Choroid plexus epithelial cell (primary cell): ENCODE results near the gene ADGRG1.

Source experiments
- DNase-seq: peaks from one replicate; pipeline ENCODE4 v3.0.0-alpha.2; 2010; ENCODE audit warnings: low read depth
- H3K4me3 ChIP-seq: 2 replicates; pipeline ENCODE4 v1.5.1; 2011; ENCODE audit warnings: low read depth, mild to moderate bottlenecking, control low read depth, low read length, moderate library complexity
- TF ChIP-seq, protein P1 (sequence below): conservative IDR thresholded peaks from 2 replicates; pipeline ENCODE4 v1.5.1; 2011; ENCODE audit warnings: low read depth, mild to moderate bottlenecking, control low read depth, inconsistent platforms, low read length, moderate library complexity

The ADGRG1 gene

GRCh38 chr16:57664662-57665025 is 36.2 kb downstream of the ADGRG1 start:
- TF ChIP-seq, protein P1, sequence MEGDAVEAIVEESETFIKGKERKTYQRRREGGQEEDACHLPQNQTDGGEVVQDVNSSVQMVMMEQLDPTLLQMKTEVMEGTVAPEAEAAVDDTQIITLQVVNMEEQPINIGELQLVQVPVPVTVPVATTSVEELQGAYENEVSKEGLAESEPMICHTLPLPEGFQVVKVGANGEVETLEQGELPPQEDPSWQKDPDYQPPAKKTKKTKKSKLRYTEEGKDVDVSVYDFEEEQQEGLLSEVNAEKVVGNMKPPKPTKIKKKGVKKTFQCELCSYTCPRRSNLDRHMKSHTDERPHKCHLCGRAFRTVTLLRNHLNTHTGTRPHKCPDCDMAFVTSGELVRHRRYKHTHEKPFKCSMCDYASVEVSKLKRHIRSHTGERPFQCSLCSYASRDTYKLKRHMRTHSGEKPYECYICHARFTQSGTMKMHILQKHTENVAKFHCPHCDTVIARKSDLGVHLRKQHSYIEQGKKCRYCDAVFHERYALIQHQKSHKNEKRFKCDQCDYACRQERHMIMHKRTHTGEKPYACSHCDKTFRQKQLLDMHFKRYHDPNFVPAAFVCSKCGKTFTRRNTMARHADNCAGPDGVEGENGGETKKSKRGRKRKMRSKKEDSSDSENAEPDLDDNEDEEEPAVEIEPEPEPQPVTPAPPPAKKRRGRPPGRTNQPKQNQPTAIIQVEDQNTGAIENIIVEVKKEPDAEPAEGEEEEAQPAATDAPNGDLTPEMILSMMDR, result no peak

GRCh38 chr16:57665541-57665940 is 37.1 kb downstream of the ADGRG1 start:
- no peak for DNase-seq
- H3K4me3 ChIP-seq, result no peak overlapping the region
- TF ChIP-seq, protein P1, result no peak

More at GRCh38 chr16:57664662-57665025, 36.2 kb downstream of the ADGRG1 start:
- DNase-seq, result no peak
- H3K4me3 ChIP-seq, result no peak overlapping the region

DNA sequence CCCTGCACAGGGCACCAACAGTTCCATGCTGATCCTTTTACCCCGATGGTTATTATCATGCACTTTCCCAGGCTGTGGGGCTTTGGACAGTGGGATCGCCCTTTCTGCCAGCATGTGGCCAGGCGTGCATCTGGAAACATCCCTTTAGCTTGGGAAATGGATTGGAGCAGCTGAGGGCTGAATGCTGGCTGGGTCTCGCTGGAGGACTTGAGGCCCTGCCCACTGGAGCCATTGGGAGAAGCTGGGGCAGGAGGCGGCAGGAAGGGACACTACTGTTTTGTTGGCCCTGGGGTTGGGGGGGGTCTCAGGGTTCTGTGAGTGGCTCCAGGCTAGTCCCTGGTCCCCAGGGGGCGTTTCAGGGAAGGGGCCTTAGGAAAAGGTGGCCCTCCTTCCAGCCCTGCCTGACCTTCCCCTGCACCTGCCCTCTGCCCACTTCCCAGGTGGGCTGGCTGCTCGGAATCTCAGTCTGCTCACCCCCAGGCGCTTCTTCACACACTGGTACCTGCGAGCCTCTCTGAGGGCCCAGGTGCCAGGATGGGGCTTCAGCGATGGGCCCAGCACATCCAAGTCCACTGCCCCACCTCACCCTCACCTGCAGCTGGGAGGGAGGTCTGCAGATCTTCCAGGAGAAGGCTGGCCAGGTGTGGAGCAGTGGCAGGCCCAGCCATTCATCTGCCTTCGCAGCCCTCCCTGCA is 38.1 kb downstream of the ADGRG1 start:
- no peak overlapping the region for H3K4me3 ChIP-seq
- TF ChIP-seq, protein P1, result no peak
- DNase-seq, result no peak

DNA sequence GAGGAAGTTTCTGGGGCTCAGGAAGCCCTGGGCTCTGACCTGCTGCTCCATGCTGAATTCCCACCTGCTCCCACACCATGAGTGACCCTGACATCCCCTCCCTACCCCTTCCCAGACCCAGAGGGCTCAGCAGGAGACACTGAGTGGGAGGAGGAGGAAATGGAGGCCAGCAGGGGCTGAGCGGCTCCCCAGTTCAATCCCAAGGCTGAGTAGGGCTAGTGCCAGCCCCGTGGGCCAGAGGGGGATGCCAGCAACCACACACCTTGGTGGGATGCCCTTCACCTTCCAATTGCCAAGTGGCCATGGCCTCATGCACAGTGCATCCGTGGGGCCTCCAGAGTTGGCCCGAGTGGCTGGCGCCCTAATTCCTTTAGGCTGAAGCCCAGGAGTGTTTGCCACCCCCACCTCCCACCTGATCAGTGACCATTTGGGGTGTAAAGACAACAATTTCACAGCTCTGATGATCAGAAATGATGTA is 38.7 kb downstream of the ADGRG1 start:
- DNase-seq, result no peak
- TF ChIP-seq, protein P1, result no peak
- H3K4me3 ChIP-seq, result no peak overlapping the region

GRCh38 chr16:57667526-57668262 is 39.3 kb downstream of the ADGRG1 start:
- peak; percentile 93 for DNase-seq
- TF ChIP-seq, protein P1, result peak; percentile 49
- H3K4me3 ChIP-seq, result no peak overlapping the region

DNA sequence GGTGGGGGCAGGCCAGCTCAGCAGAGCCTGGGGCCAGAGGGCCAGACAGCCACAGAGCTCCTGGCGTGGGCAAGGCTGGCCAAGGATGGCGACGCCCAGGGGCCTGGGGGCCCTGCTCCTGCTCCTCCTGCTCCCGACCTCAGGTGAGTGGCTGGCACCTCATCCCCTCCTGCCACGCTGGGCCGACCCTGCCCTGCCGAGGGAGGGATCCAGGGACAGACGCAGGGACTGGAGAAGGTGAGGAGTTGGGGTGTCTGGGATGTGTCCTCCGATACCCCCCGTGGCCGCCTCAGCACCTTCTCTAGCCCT is 39.8 kb downstream of the ADGRG1 start, which contains the start of gene ADGRG3:
Gene ADGRG3, plus strand, starts transcription at position 44 of the 309 bp plus-strand sequence. Its CDS starts 42 bp downstream, at position 86.
- no peak within 1 kb of the TSS for H3K4me3 ChIP-seq
- TF ChIP-seq, protein P1, result no peak
- DNase-seq, result no peak
